WI38 (cell line): ENCODE measurements around the gene ZMYND10.

ENCODE experiments used
- H3K4me3 ChIP-seq: 2 replicates; pipeline ENCODE4 v1.5.1; 2011; ENCODE audit warnings: low read depth, mild to moderate bottlenecking, control low read depth, low read length
- TF ChIP-seq, protein P1 (sequence below): IDR thresholded peaks from 2 replicates; pipeline ENCODE4 v1.5.1; 2012; ENCODE audit warnings: low read depth, mild to moderate bottlenecking, control low read depth, low read length

ZMYND10 gene

DNA sequence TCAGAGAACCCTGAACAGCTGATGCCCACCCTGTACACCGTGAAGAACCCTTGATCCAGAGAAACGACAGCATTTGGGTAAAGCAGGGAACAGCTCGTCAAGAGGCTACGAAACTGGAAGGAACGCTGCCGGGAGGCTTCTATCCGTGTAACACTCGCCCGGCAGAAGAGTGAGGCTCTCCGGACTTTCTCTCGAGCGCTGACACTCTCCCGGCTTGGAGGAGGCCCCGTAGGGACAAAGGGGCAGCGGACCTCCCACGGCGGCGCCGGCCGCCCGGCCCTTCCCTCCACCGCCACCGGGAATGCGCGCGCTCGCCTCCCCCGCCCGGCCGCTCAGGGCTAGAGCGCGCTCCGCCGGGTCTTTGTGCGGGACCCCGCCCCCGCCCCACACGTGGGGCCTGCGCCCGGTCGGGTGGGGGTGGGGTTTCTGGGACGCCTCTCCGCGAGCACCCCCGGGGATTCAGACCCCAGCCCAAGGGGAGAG lies 24.6 kb downstream of the ZMYND10 start:
- TF ChIP-seq, protein P1, sequence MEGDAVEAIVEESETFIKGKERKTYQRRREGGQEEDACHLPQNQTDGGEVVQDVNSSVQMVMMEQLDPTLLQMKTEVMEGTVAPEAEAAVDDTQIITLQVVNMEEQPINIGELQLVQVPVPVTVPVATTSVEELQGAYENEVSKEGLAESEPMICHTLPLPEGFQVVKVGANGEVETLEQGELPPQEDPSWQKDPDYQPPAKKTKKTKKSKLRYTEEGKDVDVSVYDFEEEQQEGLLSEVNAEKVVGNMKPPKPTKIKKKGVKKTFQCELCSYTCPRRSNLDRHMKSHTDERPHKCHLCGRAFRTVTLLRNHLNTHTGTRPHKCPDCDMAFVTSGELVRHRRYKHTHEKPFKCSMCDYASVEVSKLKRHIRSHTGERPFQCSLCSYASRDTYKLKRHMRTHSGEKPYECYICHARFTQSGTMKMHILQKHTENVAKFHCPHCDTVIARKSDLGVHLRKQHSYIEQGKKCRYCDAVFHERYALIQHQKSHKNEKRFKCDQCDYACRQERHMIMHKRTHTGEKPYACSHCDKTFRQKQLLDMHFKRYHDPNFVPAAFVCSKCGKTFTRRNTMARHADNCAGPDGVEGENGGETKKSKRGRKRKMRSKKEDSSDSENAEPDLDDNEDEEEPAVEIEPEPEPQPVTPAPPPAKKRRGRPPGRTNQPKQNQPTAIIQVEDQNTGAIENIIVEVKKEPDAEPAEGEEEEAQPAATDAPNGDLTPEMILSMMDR, result no peak
- H3K4me3 ChIP-seq, result peak overlapping the region; percentile 73

DNA sequence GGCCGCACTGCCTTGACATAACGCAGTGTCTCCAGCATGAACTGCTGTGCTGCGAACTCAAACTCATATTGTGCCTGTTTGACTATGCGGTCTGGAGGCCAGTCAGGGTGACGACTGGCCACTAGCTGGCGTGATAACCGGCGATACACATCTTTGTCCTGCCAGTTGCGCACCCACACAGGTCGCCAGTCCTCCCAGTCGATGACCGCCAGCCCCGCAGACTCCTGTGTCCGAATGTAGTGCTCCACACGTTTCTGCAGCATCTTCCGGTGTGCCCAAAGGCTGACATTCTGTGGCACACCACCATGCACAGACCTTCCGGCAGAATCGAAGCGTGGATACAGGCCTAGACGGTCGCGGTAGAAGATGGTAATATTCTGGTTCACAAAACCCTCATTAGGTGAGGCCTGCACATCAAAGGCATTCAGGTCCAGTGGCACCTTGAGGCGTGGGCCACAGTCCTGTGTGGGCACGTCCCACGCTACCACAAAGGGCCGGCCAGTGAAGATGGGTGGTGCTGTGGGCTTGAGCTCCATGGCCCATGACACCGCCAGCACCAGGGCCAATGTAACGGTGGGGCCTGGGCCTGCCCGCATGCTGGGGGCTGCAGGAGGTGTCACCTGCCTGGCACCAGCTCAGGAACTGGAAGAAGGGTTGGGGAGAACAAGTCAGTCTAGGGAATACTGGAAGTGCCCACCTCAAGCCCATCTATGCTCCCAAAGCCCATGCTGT lies 25.5 kb downstream of the ZMYND10 start:
- TF ChIP-seq, protein P1, result no peak
- peak overlapping the region; percentile 73 for H3K4me3 ChIP-seq

DNA sequence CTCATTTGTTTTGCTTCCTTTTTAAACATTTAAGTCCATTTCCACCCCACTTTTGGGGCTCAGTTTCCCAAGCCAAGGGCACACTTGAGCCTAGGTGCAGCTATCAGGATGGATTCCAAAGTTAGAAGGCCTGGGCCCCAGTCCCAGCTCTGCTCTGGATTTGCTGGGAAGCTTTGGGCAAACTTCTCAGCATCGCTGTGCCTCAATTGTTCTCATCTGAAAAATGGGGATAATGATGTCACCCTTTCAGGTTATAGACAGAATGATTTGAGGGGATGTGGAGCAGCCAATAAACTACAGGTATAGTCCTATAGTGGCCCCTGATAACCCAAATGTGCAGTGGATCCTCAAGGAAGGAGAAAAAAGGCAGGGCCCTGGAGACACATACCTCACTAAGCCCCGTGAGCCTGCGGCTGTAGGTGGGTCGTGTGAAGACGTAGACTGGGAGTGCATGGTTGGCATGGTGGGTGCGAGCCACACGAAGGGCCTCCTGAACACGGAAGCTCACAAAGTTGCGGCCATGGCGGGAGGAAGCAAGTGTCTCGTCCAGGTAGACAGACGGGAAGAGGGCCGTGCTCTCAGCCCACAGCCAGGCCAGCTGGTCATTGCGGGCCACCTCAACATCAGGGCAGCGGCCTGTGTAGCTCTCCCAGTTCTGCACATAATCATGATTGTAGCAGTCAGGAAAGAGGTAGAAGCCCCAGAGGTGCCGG lies 26.2 kb downstream of the ZMYND10 start:
- TF ChIP-seq, protein P1, result no peak
- H3K4me3 ChIP-seq, result no peak overlapping the region

DNA sequence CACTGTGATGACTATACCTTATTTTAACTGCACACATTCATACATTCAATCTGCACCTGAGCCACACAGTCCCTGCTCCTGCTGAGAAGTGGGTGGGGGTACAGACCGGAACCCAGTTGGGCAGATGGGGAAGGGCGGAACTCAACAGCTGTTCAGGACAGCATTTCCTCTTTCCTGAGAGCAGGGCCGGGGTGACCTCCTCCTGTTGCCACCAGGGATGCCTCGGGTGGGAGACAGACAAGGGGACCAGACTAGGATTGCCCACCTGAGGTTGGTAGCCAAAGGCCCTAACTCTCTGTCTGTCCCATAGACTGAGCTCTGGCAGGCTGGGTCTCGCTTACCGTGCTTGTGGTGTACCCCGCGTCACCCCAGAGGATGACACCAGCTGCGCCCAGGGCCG lies 26.9 kb downstream of the ZMYND10 start:
- no peak overlapping the region for H3K4me3 ChIP-seq
- TF ChIP-seq, protein P1, result no peak

DNA sequence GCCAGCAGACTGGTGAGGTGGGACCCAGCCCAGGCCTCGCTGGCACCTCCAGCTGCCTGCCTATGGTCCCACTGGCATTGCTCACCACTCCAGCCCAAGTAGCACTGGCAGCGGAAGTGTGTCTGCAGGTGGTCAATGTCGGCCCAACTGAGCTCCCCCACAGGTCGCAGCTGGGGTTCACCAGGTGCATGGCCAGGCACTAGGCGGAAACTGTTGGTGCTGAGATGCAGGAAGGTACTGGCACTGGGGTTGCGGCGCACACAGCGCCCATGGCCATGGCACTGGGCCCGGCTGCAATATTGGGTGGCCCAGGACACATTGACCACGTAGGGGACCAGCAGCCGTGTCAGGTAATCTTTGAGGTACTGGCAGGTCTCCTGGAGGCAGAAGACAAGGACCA lies 27.4 kb downstream of the ZMYND10 start:
- no peak overlapping the region for H3K4me3 ChIP-seq
- TF ChIP-seq, protein P1, result no peak

DNA sequence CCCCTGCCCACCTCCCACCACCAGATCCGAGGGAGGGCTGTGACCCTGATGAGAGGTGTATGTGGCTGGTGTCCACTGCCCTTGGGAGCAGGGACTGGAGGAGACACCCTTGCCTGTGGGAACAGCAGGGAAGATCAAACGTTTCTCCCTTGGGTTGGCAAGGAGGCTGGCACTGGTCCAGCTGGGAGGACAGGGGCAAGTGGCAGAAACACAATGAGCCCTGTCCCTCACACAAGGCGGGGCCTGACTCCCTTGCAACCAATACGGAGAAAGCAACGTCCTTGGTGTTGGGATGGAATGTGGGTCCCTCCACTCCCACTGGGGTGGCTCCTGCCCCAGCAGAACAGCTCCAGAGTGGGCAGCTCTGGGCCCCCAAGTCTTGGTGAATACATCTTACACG lies 28.2 kb downstream of the ZMYND10 start:
- H3K4me3 ChIP-seq, result no peak overlapping the region
- TF ChIP-seq, protein P1, result no peak

DNA sequence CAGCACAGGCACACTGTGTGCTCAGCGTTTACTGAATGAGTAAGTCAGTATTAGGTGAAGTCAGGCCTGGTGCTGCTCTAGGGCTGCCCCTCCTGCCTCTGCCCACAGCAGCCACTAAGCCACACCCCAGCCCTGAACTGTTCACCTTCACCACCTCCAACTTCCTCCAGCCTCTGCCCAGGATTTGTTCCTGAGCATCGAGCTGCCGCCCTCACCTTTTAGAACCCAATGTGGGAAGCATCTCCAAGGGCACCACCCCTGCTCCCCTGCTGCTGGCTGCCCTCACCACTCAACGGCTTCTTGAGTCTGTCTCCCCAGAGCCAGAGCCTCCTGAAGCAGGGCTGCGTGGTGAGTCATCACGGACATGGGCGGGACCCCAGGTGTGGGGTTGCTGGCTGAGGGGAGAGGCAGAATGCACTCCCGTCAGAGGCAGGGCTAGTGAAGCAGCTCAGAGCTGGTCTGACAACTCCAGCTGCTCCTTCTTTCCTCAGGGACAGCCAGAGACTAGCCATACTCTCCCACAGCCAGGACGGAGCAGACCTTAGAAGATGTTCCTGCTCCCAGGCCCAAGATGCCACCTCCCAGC lies 28.8 kb downstream of the ZMYND10 start:
- H3K4me3 ChIP-seq, result no peak overlapping the region
- TF ChIP-seq, protein P1, result no peak
